Dendritic cell treated with granulocyte-macrophage colony-stimulating factor and Interleukin-4, amounts not matched to agents 40 ng/mL and 50 ng/mL, for 4 days (primary cell): ENCODE measurements around the gene PFAS.

Source experiments
- H3K27ac Mint-ChIP-seq: one replicate; pipeline ENCODE4 v1.8.0; 2022; ENCODE audit warnings: mild to moderate bottlenecking, mixed read lengths
- H3K27me3 Mint-ChIP-seq: one replicate; pipeline ENCODE4 v1.8.0; 2022; ENCODE audit warnings: mild to moderate bottlenecking, mixed read lengths
- H3K36me3 Mint-ChIP-seq: one replicate; pipeline ENCODE4 v1.8.0; 2022; ENCODE audit warnings: low read depth, mixed read lengths
- H3K4me1 Mint-ChIP-seq: one replicate; pipeline ENCODE4 v1.8.0; 2022; ENCODE audit warnings: low read depth, mixed read lengths
- H3K4me3 Mint-ChIP-seq: one replicate; pipeline ENCODE4 v1.8.0; 2022; ENCODE audit warnings: mild to moderate bottlenecking, moderate library complexity, mixed read lengths
- H3K9me3 Mint-ChIP-seq: one replicate; pipeline ENCODE4 v1.8.0; 2022; ENCODE audit warnings: mixed read lengths
- intact Hi-C: fragments of 100-400 bp; cut with micrococcal nuclease; formaldehyde crosslinking; loops from one replicate; pipeline ENCODE4 v1.15.0; 2022

PFAS gene

DNA sequence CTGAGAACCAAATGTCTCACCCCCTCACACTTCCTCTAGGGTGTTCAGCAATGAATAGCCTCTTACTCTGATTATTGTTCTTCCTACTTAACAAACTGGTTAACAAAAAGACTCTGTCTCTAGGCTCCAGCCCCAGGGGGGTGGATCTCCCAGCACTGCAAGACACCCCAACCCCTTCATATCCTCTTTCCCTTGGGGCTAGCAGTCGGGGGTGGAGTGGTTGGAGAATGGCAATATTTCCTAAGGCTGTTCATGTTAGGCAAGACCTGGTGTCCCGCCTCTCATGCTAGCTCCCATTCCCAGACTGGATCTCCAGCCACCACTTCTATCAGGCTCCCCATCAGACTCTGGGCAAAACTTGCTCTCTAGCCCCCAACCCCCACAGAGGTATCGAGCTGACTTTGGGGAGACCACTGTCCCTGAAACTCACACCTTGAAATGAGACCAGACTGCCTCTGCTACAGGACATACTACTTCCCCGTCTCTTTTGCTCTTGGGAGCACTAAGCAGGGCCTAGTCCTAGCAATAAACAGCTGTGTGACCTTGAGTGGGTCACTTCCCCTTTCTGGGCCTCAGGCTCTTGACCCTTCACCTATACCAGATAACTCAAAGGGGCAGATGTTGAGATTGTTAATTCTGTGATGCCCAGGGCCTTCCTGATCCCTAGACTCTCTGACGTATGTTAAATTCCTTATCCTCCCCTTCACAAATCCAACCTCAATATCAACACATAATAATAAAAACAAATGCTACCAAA is 43.7 kb downstream of the PFAS start:
- Mint-ChIP-seq H3K36me3 (peaks cover 42% of the 10 kb centered on the region), H3K4me3 (peak overlapping the region; percentile 55), H3K9me3 (no peaks in the 10 kb centered on the region), H3K27me3 (no peaks in the 10 kb centered on the region), H3K4me1 (peaks cover 78% of the 10 kb centered on the region), H3K27ac (peak overlapping the region; percentile 82)
- intact Hi-C loops, result no loop called here

DNA sequence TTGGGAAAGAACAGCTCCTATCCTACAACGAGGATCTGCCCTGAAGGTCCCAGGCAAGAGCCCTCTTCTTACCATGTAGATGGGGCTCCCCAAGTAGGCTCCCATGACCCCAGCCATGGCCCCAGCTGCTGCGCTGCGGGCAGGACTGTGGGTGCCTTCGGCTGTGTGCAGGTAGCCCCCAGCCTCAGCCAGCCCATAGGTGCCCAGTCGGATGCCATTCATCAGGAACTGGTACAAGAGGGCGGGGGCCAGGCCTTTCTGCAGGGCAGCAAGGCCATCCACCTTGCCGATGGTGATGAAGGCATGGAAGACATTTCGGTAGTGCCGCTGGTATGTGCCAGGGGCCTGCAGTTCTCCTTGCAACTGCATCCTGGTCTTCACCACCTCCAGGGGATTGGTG is 45.3 kb downstream of the PFAS start:
- Mint-ChIP-seq H3K9me3 (no peaks in the 10 kb centered on the region), H3K27me3 (no peaks in the 10 kb centered on the region), H3K4me3 (peak overlapping the region; percentile 88), H3K36me3 (peaks cover 28% of the 10 kb centered on the region), H3K27ac (peak overlapping the region; percentile 90), H3K4me1 (peaks cover 71% of the 10 kb centered on the region)
- intact Hi-C loops, result no loop called here

DNA sequence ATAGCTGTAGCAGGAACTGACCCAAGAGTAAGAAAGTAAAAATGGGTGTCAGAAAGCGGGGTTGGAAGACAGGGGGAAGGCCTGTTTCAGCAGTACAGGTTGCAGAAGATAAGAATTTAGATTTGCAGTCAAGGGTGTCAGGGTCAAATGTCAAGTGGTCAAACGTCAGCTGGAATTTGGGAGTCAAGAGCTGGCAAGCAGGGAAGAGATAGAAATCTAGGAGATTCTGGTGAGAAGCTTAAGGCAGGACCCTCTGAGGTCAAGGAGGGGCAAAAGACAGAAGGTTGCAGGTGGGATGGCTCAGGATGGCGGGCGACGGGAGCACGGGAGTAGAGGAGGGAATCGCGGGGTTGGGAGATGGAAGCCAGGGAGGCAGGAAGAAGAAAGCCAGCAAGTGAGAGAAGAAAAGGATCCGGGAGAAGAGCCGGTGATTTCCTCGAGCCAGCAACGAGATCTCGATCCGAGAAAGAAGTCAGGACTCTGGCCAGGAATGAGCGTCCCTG is 45.8 kb downstream of the PFAS start:
- Mint-ChIP-seq H3K9me3 (no peaks in the 10 kb centered on the region), H3K36me3 (peaks cover 24% of the 10 kb centered on the region), H3K4me3 (peak overlapping the region; percentile 88), H3K27ac (peak overlapping the region; percentile 90), H3K4me1 (peaks cover 66% of the 10 kb centered on the region), H3K27me3 (no peaks in the 10 kb centered on the region)
- intact Hi-C loops, result loop anchor here (1.0 kb wide), 1 partner anchor 72 kb away; no protein-coding TSS in a partner anchor

DNA sequence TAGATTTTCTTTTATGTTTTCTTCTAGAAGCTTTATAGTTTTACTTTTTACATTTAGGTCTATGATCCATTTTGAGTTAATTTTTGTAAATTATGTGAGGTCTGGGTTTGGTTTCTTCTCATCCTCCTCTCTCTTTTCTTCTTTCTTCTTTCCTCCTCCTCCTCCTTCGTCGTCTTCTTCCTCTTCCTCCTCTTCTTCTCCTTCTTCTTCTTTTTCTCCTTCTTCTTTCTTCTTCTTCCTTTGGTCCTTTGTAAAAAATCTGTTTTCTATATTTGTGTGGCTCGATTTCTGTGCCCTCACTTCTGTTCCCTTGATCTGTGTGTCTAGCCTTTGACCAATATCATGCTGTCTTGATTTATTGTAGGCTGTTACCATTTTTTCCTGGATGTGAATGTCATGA is 51.1 kb downstream of the PFAS start:
- Mint-ChIP-seq H3K36me3 (peaks cover 5% of the 10 kb centered on the region), H3K4me3 (no peak overlapping the region), H3K9me3 (no peaks in the 10 kb centered on the region), H3K27ac (no peak overlapping the region), H3K4me1 (peaks cover 21% of the 10 kb centered on the region), H3K27me3 (peaks cover 2% of the 10 kb centered on the region)
- intact Hi-C loops, result loop anchor here (5.0 kb wide), 1 partner anchor 113 kb away; no protein-coding TSS in a partner anchor

DNA sequence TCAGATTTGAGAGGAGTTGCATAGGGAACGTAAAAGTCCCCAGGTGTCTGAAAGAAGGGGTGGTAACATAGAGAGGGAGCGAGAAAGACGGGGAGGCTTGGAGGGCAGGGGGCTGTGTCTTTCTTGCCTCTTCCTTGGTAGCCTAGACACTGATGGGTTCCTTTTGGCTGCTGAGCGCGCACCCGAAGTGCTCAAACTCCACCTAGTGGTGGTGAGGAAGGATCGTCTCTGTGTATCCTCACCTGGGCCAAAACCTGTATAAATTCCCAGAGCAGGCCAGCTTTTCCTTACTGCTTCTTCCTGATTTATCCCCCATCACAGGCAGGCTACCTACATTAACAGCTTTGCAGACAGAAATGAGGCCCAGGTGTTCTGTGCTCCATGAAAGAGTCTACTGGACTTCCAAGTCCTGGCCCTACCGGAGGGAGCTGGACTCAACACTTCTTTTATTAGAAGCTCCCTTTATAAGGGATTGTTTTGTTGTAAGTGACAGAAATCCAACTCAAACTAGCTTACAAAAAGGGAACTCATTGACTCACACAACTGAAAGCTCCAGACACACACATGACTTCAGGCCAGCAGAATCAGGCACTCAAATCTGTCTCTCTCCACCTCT is 51.6 kb downstream of the PFAS start:
- Mint-ChIP-seq H3K9me3 (no peaks in the 10 kb centered on the region), H3K36me3 (no peaks in the 10 kb centered on the region), H3K27ac (no peak overlapping the region), H3K27me3 (peaks cover 2% of the 10 kb centered on the region), H3K4me1 (peaks cover 17% of the 10 kb centered on the region), H3K4me3 (no peak overlapping the region)
- intact Hi-C loops, result loop anchor here (5.0 kb wide), 1 partner anchor 113 kb away; no protein-coding TSS in a partner anchor

DNA sequence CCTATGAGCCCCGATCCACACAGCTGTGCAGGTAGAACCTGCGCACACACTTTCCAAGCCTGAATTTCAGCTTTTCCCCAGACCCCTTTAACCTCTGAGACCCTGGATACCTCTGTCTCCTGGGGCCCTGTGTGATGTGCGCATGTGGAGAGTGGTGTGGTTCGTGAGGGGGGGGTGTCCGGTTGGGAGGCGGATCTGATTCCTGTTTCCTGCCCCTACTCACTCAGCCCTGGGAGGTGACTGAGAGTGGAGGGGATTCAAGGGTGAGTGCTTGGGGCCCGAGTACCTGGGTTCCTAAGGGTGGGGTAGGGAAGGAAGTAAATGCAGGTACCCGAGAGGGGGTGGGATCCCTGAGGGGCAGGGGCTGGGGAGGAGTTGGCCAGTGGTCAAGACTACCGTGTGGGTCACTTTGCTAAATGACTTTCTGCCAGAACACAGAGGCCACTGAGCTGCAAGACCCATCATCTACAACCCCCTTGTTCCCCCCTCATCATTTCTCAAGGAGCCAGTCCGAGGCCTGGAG is 61.6 kb downstream of the PFAS start:
- Mint-ChIP-seq H3K9me3 (no peaks in the 10 kb centered on the region), H3K4me3 (no peak overlapping the region), H3K27me3 (peaks cover 36% of the 10 kb centered on the region), H3K4me1 (peaks cover 29% of the 10 kb centered on the region), H3K27ac (no peak overlapping the region), H3K36me3 (no peaks in the 10 kb centered on the region)
- intact Hi-C loops, result no loop called here

DNA sequence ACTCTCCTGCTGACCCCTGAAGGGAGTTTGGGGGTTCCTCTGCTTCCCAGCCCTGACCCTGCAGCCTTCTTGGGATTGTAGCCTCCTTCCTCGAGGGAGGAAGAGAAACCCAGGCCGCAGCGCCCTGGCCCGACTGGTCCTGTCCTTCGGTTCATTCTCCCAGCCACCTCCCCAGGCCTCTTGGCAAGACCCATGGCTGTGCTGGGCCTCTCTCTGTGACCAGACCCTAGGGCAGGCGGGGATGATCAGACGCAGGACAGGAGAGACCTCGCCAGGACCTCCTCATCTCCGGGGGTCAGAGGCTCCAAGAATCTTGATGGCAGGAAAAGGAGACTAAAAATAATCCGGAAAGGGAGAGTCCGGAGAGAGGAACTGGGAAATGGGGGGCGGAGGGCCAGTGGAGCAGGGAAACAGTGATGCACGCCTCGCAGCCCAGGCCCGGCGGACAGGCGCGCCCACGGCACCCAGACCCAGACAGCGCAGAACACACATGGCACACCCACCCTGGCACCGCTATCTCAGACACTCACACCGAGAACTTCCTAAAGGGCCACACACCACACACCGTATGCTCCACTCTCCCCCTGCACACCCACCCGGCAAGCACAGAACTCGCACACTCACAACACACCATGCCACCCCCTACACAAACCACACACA is 62.2 kb downstream of the PFAS start:
- H3K4me3 Mint-ChIP-seq, result no peak overlapping the region
- intact Hi-C loops, result no loop called here

DNA sequence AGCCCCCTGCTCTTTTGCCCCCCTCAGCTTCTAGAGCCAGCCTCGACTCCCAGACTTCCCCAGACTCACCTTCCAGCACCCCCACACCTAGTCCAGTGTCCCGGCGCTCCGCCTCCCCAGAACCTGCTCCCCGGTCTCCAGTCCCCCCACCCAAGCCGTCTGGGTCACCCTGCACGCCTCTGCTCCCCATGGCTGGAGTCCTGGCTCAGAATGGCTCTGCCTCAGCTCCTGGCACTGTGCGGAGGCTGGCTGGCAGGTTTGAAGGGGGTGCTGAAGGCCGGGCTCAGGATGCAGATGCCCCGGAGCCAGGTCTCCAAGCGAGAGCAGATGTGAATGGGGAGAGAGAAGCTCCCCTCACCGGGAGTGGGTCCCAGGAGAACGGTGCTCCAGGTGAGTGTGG is 63.2 kb downstream of the PFAS start:
- H3K4me1 Mint-ChIP-seq, result peaks cover 29% of the 10 kb centered on the region
- peaks cover 40% of the 10 kb centered on the region for H3K27me3 Mint-ChIP-seq
- H3K36me3 Mint-ChIP-seq, result no peaks in the 10 kb centered on the region
- no peak overlapping the region for H3K4me3 Mint-ChIP-seq
- no peak overlapping the region for H3K27ac Mint-ChIP-seq
- intact Hi-C loops, result no loop called here
- H3K9me3 Mint-ChIP-seq, result no peaks in the 10 kb centered on the region

More for the DNA sequence above, 62.2 kb downstream of the PFAS start:
- Mint-ChIP-seq H3K4me1 (peaks cover 29% of the 10 kb centered on the region), H3K36me3 (no peaks in the 10 kb centered on the region), H3K27ac (no peak overlapping the region), H3K27me3 (peaks cover 40% of the 10 kb centered on the region), H3K9me3 (no peaks in the 10 kb centered on the region)

DNA sequence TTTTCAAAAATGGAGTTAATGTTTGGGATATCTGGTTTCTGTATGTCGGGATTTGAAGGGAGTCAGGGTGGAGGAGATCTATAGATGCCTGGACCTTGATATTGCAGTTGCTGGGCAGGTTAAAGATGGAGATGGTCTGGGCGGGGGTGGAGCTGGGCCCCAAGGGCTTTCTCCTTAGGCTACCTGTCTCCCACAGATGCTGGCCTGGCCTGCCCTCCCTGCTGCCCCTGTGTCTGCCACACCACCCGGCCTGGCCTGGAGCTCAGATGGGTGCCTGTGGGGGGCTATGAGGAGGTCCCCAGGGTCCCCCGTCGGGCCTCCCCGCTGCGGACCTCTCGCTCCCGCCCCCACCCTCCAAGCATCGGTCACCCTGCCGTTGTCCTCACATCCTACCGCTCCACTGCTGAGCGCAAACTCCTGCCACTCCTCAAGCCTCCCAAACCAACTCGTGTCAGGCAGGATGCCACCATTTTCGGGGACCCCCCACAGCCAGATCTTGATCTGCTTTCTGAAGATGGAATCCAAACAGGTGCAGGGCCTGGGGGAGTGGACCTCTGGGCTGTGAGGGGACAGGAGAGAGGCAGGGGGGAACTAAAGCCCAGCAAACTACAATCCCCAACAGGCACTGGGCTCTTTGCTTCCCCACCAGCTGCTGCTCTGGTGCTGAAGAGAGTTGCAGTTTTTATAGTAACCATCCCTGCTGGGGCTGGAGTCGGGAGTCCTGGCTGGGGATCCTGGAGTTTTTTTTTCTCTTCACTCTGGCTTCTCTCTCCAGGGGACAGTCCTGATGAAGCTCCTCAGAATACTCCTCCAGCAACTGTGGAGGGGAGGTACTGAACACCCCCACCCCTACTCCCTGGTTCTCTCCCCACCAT is 63.9 kb downstream of the PFAS start:
- no peaks in the 10 kb centered on the region for H3K9me3 Mint-ChIP-seq
- no peak overlapping the region for H3K27ac Mint-ChIP-seq
- no peaks in the 10 kb centered on the region for H3K36me3 Mint-ChIP-seq
- peaks cover 40% of the 10 kb centered on the region for H3K27me3 Mint-ChIP-seq
- intact Hi-C loops, result no loop called here
- no peak overlapping the region for H3K4me3 Mint-ChIP-seq
- H3K4me1 Mint-ChIP-seq, result peaks cover 29% of the 10 kb centered on the region

DNA sequence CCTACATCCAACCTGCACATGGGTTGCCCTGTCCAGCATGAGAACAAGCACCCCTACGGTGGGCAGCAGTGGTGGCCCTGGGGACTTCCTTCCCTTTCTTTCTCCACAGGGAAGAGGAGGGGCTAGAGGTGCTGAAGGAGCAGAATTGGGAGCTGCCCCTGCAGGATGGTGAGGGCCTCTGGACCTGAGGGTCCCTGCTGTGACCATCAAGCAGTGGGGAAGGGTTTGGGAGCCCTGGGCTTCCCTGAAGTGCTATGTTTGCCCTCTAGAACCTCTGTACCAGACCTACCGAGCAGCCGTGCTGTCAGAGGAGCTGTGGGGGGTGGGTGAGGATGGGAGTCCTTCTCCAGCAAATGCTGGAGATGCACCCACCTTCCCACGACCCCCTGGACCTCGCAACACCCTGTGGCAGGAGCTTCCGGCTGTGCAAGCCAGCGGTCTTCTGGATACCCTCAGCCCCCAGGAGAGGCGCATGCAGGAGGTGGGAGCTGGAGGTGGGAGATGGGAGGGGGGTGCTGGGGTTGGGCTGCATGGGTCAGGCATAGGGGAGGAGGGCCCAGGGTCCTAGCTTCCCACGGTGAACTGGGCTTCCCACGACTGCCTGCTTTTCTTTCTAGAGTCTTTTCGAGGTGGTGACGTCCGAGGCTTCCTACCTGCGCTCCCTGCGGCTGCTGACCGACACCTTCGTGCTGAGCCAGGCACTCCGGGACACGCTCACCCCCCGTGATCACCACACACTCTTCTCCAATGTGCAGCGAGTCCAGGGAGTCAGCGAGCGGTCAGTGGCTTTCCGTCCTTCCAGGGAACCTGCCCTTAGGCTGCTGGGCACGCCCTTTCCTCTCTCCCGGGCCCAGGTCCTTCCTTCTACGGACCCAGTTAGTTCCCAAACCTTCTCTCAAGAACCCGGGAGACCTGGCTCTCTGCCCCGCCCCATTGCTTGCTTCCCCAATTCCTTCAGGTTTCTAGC is 66.0 kb downstream of the PFAS start:
- H3K9me3 Mint-ChIP-seq, result no peaks in the 10 kb centered on the region
- H3K4me3 Mint-ChIP-seq, result no peak overlapping the region
- no peak overlapping the region for H3K27ac Mint-ChIP-seq
- intact Hi-C loops, result no loop called here
- H3K27me3 Mint-ChIP-seq, result peaks cover 39% of the 10 kb centered on the region
- no peaks in the 10 kb centered on the region for H3K36me3 Mint-ChIP-seq
- H3K4me1 Mint-ChIP-seq, result peaks cover 25% of the 10 kb centered on the region

DNA sequence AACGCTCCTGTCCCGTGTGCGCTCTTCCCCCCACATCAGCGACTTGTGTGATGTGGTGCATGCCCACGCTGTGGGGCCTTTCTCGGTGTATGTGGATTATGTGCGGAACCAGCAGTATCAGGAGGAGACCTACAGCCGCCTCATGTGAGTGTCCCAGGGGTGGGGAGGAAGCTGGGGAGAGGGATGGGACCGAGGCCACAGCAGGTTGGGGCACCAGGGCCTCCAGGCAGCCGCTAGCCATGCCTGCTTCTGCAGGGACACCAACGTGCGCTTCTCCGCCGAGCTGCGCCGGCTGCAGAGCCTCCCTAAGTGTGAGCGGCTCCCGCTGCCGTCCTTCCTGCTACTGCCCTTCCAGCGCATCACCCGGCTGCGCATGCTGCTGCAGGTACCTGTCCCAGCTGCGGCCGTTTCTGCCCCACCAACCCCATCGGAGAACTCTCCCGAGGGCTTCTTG is 66.7 kb downstream of the PFAS start:
- H3K36me3 Mint-ChIP-seq, result no peaks in the 10 kb centered on the region
- no peak overlapping the region for H3K27ac Mint-ChIP-seq
- peaks cover 38% of the 10 kb centered on the region for H3K27me3 Mint-ChIP-seq
- H3K9me3 Mint-ChIP-seq, result no peaks in the 10 kb centered on the region
- peaks cover 18% of the 10 kb centered on the region for H3K4me1 Mint-ChIP-seq
- H3K4me3 Mint-ChIP-seq, result no peak overlapping the region
- intact Hi-C loops, result no loop called here
